Stimulated activated CD8-positive, alpha-beta memory T cell treated with anti-CD3 and anti-CD28 coated beads, Interleukin-2, amount 100 ng/mL, for 1 hour (primary cell): ENCODE results near the gene ZNFX1.

ENCODE experiments used
- DNase-seq, 2 donors: peaks; one replicate each; pipeline ENCODE4 v3.0.0-alpha.2; 2020; ENCODE audit warnings: low read depth in 2 of 2

The ZNFX1 gene

DNA sequence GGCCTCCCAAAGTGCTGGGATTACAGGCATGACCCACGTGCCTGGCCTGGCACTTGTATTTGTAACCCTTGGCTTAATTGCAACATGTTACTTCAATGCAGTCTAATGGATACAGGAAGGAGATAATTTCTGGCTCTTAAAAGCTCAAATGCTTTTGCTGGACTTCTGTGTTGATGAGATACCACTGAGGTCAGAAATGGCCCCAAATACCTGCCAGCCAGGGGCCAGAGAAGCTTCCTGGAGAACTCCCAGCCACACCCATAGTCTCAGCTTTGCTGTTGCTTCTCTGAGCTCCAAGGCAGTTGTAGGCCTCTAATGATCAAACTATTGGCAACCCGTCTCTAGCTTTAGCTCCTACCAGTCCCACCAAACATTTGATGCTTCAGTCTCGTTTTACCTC, 14.2 kb upstream of the ZNFX1 start:
- no peak for DNase-seq

DNA sequence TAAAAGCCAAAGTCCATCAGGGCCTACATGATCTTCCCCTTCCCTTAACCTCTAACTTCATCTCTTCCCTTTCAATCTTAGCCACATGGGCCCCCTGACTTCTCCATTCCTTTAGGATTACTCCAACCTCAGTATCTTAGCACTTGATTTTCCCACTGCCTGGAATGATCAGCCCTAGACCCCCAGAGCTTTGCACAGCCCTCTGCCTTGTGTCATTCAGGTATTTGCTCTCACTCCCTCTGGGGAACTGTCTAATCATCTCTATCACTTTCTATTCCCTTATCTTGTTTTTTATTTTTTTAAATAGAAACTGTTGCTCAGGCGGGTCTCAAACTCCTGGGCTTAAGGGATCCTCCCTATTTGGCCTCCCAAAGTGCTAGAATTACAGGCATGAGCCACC, 13.3 kb upstream of the ZNFX1 start:
- DNase-seq: no peak

DNA sequence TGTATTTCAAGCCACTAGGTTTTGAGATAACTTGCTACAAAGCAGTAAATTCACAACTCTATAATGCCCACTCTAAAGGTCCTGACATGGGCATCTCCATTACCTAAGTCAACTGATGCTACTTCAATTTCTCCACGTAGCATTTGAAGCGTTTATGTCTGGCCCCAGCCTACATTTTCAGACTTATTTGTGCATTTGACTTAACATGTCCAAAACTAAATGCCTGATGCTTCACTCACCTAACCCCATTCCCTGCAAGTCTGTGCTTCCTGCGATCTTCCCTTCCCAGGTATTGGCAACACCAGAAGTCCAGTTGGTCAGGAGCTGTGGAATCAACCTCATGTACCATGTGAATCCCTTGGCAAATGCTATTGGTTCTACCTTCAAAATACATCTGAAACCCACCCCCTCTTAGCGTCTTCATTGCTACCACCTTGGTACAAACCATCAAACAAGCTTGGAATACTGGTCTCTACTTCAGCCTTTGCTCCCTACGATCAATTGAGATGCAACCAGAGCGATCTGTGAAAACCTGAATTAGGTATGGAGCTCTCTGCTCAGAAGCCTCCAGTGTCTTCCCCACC, 12.8 kb upstream of the ZNFX1 start:
- DNase-seq: no peak

DNA sequence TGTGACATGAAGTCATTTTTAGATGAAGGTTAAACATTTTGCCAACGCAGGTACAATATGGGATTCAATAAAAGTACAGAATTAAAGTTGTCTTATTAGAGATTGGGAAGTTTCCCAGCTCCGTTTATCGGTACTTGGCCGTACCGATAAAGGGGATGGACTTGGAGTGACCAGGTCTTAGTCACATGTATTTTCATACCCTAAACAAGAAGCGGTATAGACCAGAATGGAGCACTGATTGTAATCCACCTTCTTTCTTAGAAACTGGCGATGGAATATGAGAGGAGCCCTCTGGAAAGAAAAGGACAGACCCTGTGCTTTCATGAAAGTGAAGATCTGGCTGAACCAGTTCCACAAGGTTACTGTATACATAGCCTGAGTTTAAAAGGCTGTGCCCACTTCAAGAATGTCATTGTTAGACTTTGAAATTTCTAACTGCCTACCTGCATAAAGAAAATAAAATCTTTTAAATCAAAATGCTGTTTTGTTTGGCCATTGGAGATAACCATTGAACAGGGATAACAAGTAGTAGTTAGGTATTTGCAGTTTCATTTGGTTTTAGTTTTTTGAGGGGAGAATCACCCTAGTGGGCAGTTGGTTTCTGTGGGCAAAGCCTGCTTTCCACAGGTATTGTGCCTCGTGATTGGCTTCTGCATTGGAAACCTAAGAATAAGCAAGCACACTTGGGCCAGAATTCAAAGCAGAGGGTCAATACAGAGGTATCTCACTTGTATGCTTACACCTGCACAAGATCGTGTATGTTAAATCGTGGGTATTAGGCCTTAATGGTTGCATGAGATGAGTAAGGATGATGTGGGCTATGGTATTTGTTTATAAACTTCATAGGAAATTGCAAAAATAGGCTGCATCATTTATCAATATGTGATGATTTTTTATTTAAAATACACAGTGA, 11.2 kb upstream of the ZNFX1 start:
- DNase-seq: no peak

DNA sequence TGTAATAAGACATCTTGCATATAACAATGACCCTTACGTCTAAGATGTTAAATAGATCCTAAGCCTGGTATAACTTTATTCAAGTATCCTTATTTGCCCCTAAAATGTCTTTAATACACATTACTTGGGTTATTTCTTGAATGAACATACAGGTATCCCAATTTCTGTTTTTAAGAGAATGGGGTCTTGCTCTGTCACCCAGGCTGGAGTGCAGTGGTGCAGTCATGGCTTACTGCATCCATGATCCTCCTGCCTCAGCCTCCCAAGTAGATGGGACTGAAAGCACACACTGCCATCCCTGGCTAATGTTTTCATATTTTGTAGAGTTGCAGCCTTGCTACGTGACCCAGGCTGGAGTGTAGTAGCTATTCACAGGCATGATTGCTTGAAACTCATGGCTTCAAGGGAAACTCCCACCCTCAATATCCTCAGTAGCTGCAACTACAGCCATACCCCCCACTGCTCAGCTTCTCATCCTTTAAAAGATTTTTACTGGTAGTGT, 10.4 kb upstream of the ZNFX1 start:
- no peak for DNase-seq

DNA sequence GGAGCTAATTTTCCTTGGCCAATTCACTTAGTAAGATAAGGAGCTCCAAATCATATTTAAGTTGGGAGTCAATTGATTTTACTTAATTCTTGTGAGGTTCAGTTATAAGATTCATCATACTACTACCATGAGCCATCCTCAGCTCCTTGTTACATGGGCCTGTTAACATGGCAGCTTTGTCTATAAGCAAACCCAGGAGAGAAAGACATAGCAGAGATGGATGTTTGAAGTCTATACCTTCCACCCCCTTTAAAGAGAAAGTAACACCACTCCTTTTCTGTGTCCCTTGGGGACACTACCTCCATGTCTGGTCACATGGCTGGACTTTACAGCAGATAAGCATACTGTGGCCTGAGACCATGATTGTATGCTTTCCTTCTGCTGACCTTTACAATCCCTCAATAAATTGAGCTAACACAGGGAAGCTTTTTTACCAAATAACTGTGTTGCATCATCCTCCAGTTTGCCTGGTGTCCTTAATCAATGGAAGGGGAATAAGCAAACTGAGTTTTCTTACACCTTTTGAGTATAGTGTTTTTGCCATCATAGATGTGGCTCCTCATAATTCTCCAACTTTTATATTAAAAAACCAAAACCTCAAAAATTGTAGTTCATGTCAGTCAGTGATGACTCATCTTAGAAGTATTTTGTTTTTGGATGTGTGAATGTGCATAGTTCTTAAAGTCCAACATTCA, 9.8 kb upstream of the ZNFX1 start:
- DNase-seq: no peak

DNA sequence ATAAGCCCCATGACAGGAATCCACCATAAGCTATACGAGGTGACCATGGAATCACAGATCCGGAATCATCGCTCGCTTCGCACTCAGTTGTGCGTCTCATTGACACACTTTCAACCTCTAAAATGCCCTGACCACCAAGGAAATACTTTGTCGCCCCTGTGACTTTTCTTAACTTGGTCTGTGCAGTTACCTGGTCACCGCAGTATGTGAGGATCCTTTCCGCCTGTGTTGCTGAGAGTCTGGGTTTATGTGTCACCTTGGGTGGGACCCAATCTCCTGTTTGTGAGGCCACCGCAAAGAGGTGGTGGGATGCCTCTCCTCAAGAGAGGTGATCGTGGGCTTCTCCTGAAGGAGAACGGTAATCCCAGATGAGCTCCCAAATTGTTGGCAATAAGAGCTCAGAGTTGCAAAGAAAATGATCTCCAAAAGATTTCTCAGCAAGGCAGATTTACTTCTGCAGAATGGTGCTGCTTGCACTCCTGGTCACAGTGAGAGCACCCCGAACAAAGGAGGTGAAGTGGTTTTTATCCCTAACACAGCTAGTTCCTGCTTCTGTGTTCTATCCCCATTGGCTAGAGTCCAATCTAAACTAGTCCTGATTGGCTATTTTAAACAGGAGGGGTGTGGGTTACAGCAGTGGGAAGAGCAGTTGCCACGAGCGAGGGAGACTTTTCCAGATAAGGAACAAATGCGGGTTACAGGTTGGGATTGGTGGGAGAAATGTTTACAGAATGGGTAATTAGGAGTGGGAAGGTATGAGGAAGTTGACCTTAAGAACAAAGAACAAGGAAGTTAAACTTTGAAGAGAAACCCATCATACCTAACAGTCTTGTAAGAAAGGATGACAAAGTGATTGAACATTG, 9.1 kb upstream of the ZNFX1 start:
- no peak for DNase-seq

DNA sequence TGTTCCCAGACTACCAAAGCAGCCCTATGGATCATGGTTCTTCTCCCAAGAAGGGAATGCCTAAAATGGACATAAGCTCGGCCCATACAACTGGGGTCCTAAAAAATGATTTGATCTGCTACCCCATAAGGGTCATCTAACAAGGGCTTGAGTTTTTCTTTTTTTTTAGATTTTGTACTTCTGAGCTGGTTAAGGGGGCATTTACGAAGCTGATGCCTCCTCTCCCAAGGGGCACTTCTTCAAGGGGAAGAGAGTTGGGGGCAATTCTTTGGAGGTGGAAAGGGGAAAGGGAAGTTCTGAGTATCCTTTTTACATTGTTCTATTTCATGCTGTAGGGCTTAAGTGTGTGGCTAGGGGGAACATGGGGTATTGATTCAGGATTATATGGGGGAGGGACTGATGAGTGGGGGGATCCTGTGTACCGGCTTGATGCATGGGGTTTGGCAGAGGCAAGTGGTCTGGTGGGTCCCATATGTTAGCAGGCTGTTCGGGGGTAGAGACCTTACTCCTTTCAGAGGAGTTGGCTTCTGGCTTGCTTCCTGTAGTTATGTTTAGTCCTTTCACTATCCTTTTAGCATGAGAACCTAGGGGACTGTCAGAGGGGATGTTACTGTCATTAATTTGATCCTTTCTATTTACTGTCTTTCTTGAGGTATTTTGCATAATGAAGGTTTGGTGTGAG, 8.1 kb upstream of the ZNFX1 start:
- DNase-seq: no peak

DNA sequence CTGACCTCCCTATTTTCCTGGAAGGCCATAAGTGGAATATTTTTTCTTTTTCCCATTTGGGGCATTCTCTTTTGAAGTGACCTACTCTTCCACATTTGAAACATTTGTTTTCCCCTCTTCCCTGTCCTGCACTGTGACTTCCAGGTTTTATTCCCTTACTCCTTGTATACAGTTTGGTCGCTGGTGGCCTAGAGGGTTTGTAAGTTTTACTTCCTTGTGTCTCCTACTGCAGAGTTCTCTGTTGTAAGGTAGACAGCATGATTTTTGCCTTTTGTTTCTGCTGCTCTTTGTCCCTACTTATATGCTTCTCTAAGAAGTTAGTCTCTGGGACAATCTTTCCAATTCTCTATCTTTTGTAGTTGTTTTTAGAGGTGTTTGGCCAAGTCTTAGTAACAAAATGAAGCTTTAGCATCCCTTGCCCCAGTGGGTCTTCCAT, 7.4 kb upstream of the ZNFX1 start:
- DNase-seq: no peak

DNA sequence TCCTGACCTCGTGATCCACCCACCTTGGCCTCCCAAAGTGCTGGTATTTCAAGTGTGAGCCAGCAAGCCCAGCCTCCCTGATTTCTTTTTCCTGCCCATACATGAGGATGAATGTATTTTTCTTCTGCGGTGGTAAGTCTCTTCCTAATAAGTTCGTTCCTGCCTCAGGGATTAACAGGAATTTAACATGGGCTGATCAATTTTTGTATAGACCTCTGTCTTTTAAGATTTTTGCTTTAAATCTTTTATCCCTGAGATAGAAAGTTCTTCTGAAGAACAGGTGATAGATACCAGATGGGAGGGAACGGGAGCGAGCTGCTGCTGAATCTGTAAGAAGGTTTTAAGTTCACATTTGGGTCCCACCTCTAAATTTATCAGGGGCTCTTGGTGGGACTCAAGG, 7.0 kb upstream of the ZNFX1 start:
- DNase-seq: no peak

DNA sequence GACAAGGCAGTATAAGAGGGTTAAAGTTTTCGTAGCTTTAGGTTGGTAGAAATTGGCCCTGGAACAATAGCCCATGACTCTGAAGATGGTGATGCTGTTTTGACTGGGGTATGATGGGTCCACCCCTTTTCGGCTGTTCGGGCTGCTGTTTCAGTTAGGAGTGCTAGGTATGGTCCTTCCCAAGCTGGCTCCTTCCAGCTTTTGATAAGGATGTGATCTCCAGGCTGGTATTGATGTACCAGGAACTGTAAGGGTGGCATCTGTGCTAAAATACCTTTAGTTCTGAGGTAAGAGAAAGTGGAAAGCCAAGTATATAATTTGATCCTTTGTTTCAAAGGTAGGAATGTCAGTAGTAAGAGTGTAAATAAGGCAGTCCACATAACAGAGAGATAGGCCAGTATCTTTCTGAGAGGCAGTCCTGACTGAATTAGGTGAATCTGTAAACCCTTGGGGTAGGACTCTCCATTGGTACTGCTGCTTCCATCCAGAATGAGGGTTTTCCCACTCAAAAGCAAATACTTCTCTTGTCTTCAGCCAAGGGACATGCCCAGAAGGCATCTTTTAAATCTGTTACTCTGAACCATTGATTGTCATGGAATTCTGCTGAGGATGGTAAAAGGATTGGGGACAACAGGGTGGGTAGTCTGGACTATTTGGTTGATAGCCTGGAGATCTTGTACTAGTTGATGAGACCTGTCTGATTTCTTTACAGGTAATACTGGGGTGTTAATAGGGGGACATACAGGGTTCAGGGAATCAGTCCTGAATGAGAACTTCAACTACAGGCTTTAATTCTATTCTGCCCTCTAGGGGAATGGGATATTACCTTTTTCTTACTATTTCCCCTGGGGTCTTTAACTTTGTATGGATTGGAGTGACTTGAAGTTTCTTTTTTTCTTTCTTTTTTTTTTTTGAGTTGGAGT, 6.1 kb upstream of the ZNFX1 start:
- DNase-seq: no peak

DNA sequence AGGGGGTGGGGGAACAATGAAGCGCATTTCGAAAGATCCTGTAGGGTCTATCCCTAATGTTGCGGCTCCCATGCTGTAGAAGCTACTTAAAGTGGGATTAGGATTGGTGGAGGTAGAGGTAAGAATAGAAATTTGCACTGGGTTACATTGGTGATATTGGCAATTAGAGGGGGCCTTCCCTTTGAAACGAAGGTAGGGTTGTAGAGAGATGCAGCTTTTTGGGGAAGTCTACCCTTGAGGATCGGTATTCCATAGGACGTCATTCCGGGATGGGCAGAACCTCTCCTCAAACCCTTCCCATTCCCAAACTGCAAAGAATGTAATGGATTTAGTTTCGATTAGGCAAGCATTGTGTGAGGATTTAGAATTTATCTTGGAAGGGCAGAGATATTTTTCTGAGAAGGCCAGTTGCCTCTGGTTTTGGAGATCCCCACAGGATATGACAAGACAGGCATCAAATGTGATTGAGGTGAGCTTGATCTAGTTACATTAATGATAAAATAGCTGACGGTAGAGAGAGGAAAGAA, 5.4 kb upstream of the ZNFX1 start:
- DNase-seq: no peak

DNA sequence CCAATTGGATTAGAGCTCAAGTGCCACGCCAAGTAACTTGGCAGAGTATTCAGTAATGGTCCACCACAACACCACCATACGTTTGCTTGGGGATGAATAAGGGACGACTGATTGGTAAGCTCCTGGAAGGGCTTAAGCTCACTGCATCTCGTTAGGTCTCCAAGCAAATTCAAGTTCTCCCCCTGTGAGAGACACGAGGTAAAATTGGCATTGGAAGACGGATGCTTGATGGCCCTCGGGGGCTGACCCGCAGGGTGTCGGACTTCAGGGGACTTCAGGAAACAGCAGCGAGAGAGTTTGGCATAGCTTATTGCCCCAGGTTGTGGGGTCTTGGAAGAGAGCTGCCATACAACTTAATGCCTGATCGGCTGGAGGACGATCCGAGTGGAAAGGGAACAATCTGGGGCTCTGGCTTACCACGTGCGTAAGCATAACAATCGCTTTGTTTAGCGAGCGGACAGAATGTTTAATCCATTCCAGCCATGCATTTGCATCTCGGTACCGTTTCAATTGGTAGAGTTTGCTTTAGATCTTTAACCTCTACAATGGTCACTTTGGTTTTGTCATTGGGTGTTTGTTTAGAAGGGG, 4.8 kb upstream of the ZNFX1 start:
- DNase-seq: no peak

DNA sequence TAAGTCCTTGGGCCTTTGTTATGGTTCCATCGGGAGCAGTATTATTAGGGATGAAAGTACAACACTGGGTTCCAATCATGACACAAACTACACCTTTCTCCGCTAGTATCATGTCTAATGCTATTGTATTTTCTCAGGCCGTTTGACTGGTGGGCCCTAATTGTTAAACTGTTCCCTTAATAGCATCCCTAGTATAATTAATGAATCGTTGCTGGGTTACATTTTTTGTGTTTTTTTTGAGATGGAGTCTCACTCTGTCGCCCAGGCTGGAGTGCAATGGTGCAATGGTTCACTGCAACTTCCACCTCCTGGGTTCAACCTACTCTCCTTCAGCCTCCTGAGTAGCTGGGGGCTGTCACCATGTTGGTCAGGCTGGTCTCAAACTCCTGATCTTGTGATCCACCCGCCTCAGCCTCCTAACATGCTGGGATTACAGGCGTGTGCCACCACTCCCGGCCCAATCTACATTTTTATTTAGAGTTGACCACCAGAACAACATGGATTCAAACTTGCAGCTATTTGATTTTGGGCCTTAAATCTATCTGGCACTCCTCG, 4.1 kb upstream of the ZNFX1 start:
- DNase-seq: no peak

DNA sequence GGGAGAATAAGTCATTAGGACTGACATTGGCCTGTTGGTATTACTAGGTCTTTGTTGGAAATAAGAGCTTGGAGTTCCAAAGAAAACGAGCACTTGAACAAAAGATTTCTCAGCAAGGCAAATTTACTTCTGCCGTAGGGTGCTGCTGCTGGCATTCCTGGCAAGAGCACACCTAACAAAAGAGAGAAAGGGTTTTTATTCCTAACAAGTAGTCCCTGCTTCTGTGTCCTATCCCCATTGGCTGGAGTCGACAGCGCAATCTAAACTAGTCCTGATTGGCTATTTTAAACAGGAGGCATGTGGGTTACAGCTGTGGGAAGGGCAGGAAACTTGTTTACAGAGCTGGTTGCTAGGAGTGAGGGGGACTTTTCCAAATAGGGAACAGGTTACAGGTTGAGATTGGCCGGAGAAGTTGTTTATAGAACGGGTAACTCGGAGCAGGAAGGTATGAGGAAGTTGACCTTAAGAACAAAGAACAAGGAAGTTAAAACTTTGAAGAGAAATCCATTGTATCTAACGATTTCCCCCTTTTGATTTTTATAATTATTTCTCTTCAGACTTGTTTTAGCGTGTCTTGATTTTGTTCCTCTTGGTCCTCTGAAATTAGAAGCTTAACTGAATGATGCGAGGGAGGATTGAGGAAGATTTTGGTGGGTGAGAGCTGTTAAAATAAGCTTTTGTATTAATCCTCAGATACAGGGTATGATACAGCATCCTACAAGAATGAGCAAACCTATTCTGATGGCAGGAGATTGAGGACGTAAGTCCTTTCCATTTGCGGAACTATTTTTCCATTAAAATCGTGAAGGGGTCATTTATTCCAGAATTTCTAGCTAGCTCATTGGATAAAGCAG, 3.4 kb upstream of the ZNFX1 start:
- no peak for DNase-seq

DNA sequence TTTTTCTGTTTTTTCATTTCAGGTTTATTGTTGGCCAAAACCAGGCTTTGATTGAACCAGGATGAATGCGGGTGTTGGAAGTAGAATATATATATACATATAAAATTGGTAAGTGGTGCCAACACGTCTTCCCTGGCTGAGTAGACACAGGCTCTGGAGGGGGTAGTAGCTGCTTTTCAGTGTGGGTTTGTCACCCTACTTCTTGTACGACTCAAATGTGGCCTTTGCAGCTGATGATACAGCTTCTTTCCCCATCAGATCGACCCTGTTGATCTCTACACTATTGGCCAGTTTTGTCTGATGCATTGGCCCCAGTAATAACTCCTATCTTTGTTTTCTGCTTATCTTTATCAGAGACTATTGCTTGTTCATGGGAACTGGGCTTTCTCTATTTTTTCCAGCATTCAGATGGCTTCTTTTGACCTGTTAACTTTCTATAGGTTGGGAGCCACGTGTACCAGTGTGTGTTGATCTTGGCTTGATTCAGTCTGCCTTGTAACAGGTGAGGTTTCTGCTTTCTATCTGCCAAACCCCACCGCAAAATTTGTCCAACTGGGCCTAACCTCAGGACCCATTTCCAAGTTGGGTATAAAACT, 2.7 kb upstream of the ZNFX1 start:
- DNase-seq: no peak

DNA sequence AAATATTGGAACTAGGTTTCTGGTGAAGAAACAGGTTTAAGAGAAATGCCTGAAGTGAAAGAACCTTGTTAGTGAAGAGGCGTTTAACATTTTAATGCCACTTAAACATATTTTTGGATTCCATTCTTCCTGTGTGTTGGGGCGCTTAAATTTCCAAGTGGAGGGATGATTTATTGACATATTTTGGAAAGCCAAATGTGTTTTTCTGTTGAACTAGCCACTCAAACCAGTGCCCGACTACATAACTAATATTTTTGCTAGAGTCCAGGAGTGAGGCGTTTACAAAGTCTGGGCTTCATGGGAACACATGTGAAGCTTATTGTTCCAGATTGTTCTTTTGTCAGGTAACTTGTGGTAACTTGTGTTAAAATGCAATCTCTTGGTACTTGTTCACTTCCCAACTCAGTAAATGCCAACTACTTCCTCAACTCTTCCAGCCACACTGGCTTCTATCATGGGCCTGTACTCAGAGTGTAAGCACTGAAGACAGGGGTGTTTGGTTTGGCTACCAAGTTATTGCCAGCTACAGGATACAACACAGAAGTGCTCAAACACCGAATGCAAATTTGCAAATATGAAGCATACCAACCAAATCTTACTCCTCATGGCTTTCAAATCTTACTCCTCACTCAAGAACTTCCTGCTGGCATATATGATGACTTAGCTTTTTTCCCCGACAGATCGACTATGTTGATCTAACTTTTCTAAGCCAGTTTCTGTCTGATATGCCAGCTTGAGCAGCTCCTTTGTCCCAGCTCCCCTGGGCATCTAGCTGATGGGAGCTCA, 2.0 kb upstream of the ZNFX1 start:
- DNase-seq: no peak
